IPS DF 6.9 (cell line): ENCODE data around the gene VIP.

Source experiments
- DNase-seq: peaks from one replicate; pipeline ENCODE4 v3.0.0-alpha.2; 2013; ENCODE audit warnings: low read depth, low spot score
- H3K27ac ChIP-seq: one replicate; pipeline ENCODE4 v1.5.1; 2013; ENCODE audit warnings: low read length, control low read depth
- H3K27me3 ChIP-seq: 2 replicates; pipeline ENCODE4 v1.6.1; 2013; ENCODE audit warnings: mild to moderate bottlenecking, low read length; ENCODE audit not compliant: control insufficient read depth, insufficient read depth
- H3K36me3 ChIP-seq: 2 replicates; pipeline ENCODE4 v1.6.1; 2013; ENCODE audit warnings: low read length; ENCODE audit not compliant: control insufficient read depth, insufficient read depth
- H3K4me1 ChIP-seq: 2 replicates; pipeline ENCODE4 v1.6.1; 2013; ENCODE audit warnings: low read length; ENCODE audit not compliant: control insufficient read depth, insufficient read depth
- H3K4me3 ChIP-seq: 2 replicates; pipeline ENCODE4 v1.5.1; 2013; ENCODE audit warnings: mild to moderate bottlenecking, low read length
- H3K9me3 ChIP-seq: 2 replicates; pipeline ENCODE4 v1.6.1; 2013; ENCODE audit warnings: low read length, inconsistent platforms; ENCODE audit not compliant: control insufficient read depth, insufficient read depth
- WGBS: extraction: QIAGEN DNeasy Blood & Tissue Kit; methylation state at CpG from one replicate; pipeline ENCODE4 v1.1.7; 2013; ENCODE audit warnings: mixed read lengths, missing lambda C conversion rate; ENCODE audit not compliant: insufficient read length, insufficient coverage; 5-methylcytosine and 5-hydroxymethylcytosine counted together

VIP gene

DNA sequence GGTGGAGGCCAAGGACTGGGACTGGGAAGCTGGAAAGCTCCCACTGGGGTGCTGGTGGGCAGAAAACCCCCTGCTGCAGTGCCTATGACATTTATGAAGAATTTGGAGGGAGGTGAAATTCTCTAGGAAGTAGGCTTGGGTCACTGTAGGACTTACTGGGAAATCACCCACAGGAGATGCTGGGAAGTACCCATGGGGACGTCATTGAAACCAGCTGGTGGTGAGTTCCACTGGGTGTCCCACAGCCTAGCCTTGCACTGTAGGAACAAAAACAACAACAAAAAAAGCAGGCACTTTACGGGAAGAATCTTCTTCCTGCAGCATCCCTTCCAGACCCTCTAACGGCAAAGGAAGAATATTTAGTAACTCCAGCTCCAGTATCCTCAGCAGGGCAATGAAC is 26.2 kb downstream of the VIP start:
- no peak overlapping the region for H3K27ac ChIP-seq
- DNase-seq = no peak
- H3K36me3 ChIP-seq = no peaks in the 10 kb centered on the region
- H3K4me1 ChIP-seq = no peaks in the 10 kb centered on the region
- no peak overlapping the region for H3K4me3 ChIP-seq
- H3K9me3 ChIP-seq = no peaks in the 10 kb centered on the region
- no CpG with 5 or more reads among the region's 3 CpGs for WGBS
- H3K27me3 ChIP-seq = no peaks in the 10 kb centered on the region

DNA sequence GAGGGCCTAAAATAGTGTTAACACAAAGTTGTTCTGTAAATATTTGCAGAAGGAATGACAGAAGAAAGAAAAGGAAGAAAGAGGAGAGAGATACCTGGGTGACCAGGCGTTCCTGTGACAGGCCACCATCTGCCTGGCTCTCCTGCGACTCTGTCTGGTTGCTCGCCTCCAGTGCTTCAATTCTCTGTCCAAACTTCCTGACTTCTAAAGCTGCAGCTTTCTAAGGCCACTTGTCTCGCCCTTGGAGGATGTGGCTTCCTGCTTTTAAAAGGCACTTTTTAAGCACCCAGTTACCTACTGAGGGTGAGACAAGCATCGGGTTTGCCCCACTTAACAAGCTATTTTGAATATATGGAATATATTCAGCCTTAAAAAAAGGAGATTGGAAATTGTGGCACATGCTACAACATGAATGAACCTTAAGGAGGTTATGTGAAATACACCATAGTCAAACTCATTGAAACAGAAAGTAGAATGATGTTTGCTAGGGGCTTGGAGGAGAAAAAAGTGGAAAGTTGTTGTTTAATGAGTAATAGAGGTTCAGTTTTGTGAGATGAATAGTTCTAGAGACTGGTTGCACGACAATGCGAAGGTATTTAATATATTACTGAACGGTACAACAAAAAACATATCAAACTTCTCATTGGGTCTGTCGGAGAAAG is 32.8 kb downstream of the VIP start:
- H3K36me3 ChIP-seq = no peaks in the 10 kb centered on the region
- no CpG with 5 or more reads among the region's 9 CpGs for WGBS
- DNase-seq = no peak
- H3K27me3 ChIP-seq = no peaks in the 10 kb centered on the region
- H3K9me3 ChIP-seq = no peaks in the 10 kb centered on the region
- no peak overlapping the region for H3K27ac ChIP-seq
- H3K4me3 ChIP-seq = no peak overlapping the region
- H3K4me1 ChIP-seq = no peaks in the 10 kb centered on the region

GRCh38 chr6:152794696-152795095 is 44.1 kb downstream of the VIP start:
- DNase-seq = no peak
- no peaks in the 10 kb centered on the region for H3K9me3 ChIP-seq
- H3K4me3 ChIP-seq = no peak overlapping the region
- H3K4me1 ChIP-seq = no peaks in the 10 kb centered on the region
- no peaks in the 10 kb centered on the region for H3K27me3 ChIP-seq
- H3K36me3 ChIP-seq = no peaks in the 10 kb centered on the region
- H3K27ac ChIP-seq = no peak overlapping the region

DNA sequence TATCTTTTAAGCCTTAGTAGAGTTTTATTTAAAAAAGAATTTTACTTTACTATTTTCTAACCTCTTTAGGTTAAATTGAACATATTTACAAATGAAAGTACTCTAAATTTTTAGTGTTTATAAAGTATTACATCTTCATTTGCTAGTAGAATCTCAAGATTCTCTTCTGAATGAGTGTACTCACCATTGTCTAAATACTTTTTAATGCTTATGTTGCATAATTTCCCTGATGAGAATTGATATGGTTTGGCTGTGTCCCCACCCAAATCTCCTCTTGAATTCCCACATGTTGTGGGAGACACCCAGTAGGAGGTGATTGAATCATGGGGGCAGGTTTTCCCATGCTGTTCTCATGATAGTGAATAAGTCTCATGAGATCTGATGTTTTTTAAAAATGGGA is 53.6 kb downstream of the VIP start:
- Histone ChIP-seq H3K27ac (no peak overlapping the region), H3K27me3 (no peaks in the 10 kb centered on the region), H3K9me3 (no peaks in the 10 kb centered on the region), H3K4me1 (no peaks in the 10 kb centered on the region; the same call in 1 of the 2 replicates), H3K4me3 (no peak overlapping the region), H3K36me3 (no peaks in the 10 kb centered on the region)
- DNase-seq = no peak
